Measurements from ENCODE around the gene PTPRM. TPM values are rescaled to one million over a fixed set of nuclear protein-coding genes. Genes with fewer than 3 reads are reported as not detected.

The PTPRM gene
- polyA plus RNA-seq, 1 donor from 2014 or later, result 126 TPM

GRCh38 chr18:7657937-7658336 lies 90.8 kb downstream of the PTPRM start:
- Histone ChIP-seq H3K4me3 (ENCODE audit: low read length) (no peak overlapping the region), H3K9ac (ENCODE audit: low read length) (no peak overlapping the region), H3K79me2 (replicated peaks; ENCODE audit: insufficient read depth, low read length) (no peaks in the 10 kb centered on the region), H3K9me3 (ENCODE audit: low read length) (no peaks in the 10 kb centered on the region), H3K27ac (ENCODE audit: low read length) (no peak overlapping the region), H3K9me2 (ENCODE audit: insufficient read depth, low read length) (no peaks in the 10 kb centered on the region), H3F3A (ENCODE audit: insufficient read depth, low read length, poor library complexity, severe bottlenecking) (no peaks in the 10 kb centered on the region), H3K4me2 (ENCODE audit: low read length) (no peak overlapping the region), H2AFZ (ENCODE audit: low read depth, low read length) (no peak overlapping the region), H4K20me1 (ENCODE audit: insufficient read depth) (no peaks in the 10 kb centered on the region), H3K27me3 (ENCODE audit: insufficient read depth, low read depth, low read length) (no peaks in the 10 kb centered on the region), H3K36me3 (ENCODE audit: insufficient read depth, low read length) (no peaks in the 10 kb centered on the region)
- TF ChIP-seq RAD21 (conservative IDR thresholded peaks at IDR 0.05) (no peak), EZH2 (IDR thresholded peaks at IDR 0.05; ENCODE audit: borderline replicate concordance, insufficient read depth, low read length, poor library complexity, severe bottlenecking) (no peak), TAF1 (IDR thresholded peaks at IDR 0.05; ENCODE audit: low read depth) (no peak), CTCF (IDR thresholded peaks at IDR 0.05; ENCODE audit: poor library complexity, severe bottlenecking) (no peak), MXI1 (conservative IDR thresholded peaks at IDR 0.05; ENCODE audit: poor library complexity, severe bottlenecking) (no peak), REST (IDR thresholded peaks at IDR 0.05; ENCODE audit: borderline replicate concordance) (no peak), SMC3 (conservative IDR thresholded peaks at IDR 0.05; ENCODE audit: poor library complexity) (no peak), EP300 (conservative IDR thresholded peaks at IDR 0.05; ENCODE audit: poor library complexity, severe bottlenecking) (no peak), POLR2AphosphoS5 (IDR thresholded peaks at IDR 0.05) (no peak)

- TF ChIP-seq RAD21 (conservative IDR thresholded peaks at IDR 0.05), result no peak
- TF ChIP-seq EP300 (conservative IDR thresholded peaks at IDR 0.05; ENCODE audit: poor library complexity, severe bottlenecking), result no peak
- TF ChIP-seq REST (IDR thresholded peaks at IDR 0.05; ENCODE audit: borderline replicate concordance), result no peak
- TF ChIP-seq EZH2 (IDR thresholded peaks at IDR 0.05; ENCODE audit: borderline replicate concordance, insufficient read depth, low read length, poor library complexity, severe bottlenecking), result no peak
- TF ChIP-seq SMC3 (conservative IDR thresholded peaks at IDR 0.05; ENCODE audit: poor library complexity), result no peak
- no peak for TF ChIP-seq CTCF (IDR thresholded peaks at IDR 0.05; ENCODE audit: poor library complexity, severe bottlenecking)
- no peak for TF ChIP-seq MXI1 (conservative IDR thresholded peaks at IDR 0.05; ENCODE audit: poor library complexity, severe bottlenecking)
- no peak for TF ChIP-seq POLR2AphosphoS5 (IDR thresholded peaks at IDR 0.05)
- no peak for TF ChIP-seq TAF1 (IDR thresholded peaks at IDR 0.05; ENCODE audit: low read depth)
- Histone ChIP-seq H4K20me1 (ENCODE audit: insufficient read depth) (no peaks in the 10 kb centered on the region), H3K4me3 (ENCODE audit: low read length) (no peak overlapping the region), H3K79me2 (replicated peaks; ENCODE audit: insufficient read depth, low read length) (no peaks in the 10 kb centered on the region), H3K9me3 (ENCODE audit: low read length) (no peaks in the 10 kb centered on the region), H3K9me2 (ENCODE audit: insufficient read depth, low read length) (no peaks in the 10 kb centered on the region), H2AFZ (ENCODE audit: low read depth, low read length) (no peak overlapping the region), H3K4me2 (ENCODE audit: low read length) (no peak overlapping the region), H3F3A (ENCODE audit: insufficient read depth, low read length, poor library complexity, severe bottlenecking) (no peaks in the 10 kb centered on the region), H3K36me3 (ENCODE audit: insufficient read depth, low read length) (no peaks in the 10 kb centered on the region), H3K27me3 (ENCODE audit: insufficient read depth, low read depth, low read length) (no peaks in the 10 kb centered on the region), H3K9ac (ENCODE audit: low read length) (no peak overlapping the region), H3K27ac (ENCODE audit: low read length) (no peak overlapping the region)
These were observed 91.6 kb downstream of the PTPRM start for GRCh38 chr18:7658701-7659100.
